ACC112 (cell line): ENCODE results near the gene EXOC3L1.

ENCODE experiments used
- H2AFZ ChIP-seq: fragments of 200-600 bp; sonication (generic); one replicate; pipeline ENCODE4 v1.6.0; 2017; ENCODE audit warnings: antibody characterized with exemption, low read length; ENCODE audit not compliant: unreplicated experiment
- H3K27ac ChIP-seq: fragments of 200-600 bp; sonication (generic); 2 replicates; pipeline ENCODE4 v1.5.1; 2014; ENCODE audit warnings: low read depth, mild to moderate bottlenecking, antibody characterized with exemption, low read length, moderate library complexity
- H3K27me3 ChIP-seq: fragments of 200-600 bp; sonication (generic); 2 replicates; pipeline ENCODE4 v1.6.1; 2014; ENCODE audit warnings: mild to moderate bottlenecking, antibody characterized with exemption, low read length, moderate library complexity, mixed read lengths; ENCODE audit not compliant: insufficient read depth
- H3K36me3 ChIP-seq: fragments of 200-600 bp; sonication (generic); 2 replicates; pipeline ENCODE4 v1.6.1; 2016; ENCODE audit warnings: mild to moderate bottlenecking, antibody characterized with exemption, low read length, moderate library complexity, mixed read lengths; ENCODE audit not compliant: insufficient read depth
- H3K4me1 ChIP-seq: fragments of 200-600 bp; sonication (generic); one replicate; pipeline ENCODE4 v1.6.1; 2016; ENCODE audit warnings: low read length, mixed read lengths; ENCODE audit not compliant: insufficient read depth, unreplicated experiment, control insufficient read depth
- H3K4me3 ChIP-seq: fragments of 200-600 bp; sonication (generic); 2 replicates; pipeline ENCODE4 v1.5.1; 2014; ENCODE audit warnings: mild to moderate bottlenecking, low read depth, low read length
- H3K79me2 ChIP-seq: fragments of 200-600 bp; sonication (generic); one replicate; pipeline ENCODE4 v1.6.0; 2016; ENCODE audit warnings: low read length; ENCODE audit not compliant: control insufficient read depth, unreplicated experiment, insufficient read depth

Gene EXOC3L1

DNA sequence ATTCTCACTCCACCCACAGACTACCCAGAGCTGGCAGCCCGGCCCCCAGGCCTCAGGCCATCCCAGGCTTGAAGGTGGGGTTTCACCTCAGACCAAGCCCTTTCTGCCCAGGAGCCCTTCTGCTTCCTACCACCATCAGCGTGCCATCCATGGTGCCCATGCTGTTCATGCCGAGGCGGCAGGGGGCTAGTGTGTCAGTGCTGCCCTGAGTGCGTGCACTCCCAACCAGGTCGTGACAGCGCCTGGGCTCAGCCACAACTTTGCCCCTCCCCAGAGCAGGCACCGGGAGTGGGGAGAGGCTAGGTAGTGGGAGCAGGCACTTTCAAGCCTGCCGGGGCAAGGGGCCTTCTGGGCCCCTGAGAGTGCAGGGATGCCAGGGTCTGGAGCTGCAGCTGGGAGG is 47.6 kb downstream of the EXOC3L1 start:
- H2AFZ ChIP-seq: no peak overlapping the region
- H3K36me3 ChIP-seq: peaks cover 24% of the 10 kb centered on the region

DNA sequence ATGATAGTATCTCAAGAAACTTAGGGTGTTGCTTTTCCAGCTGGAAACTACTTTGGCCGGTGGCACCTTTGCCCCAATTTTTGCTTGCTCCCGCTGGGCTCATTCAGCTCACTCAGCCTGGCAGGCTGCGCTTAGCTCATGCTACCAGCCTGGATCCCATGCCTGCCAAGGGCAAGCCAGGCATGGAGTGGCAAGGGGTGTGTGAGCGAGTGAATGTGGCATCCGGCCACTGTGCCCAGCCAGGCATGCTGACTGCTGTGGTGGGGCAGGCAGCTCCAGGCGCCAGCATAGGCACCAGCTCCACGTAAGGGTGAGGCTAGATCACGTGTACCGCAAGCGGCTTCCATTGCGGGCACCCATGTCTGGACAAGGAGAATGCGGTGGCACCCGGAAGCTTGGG is 48.5 kb downstream of the EXOC3L1 start:
- Histone ChIP-seq H3K27ac (no peak overlapping the region), H3K79me2 (no peaks in the 10 kb centered on the region), H3K4me3 (no peak overlapping the region), H3K4me1 (no peaks in the 10 kb centered on the region), H3K36me3 (peaks cover 23% of the 10 kb centered on the region), H3K27me3 (no peaks in the 10 kb centered on the region), H2AFZ (no peak overlapping the region)

More for the DNA sequence above, 47.6 kb downstream of the EXOC3L1 start:
- no peak overlapping the region for H3K27ac ChIP-seq
- no peaks in the 10 kb centered on the region for H3K4me1 ChIP-seq
- H3K4me3 ChIP-seq: no peak overlapping the region
- no peaks in the 10 kb centered on the region for H3K79me2 ChIP-seq
- no peaks in the 10 kb centered on the region for H3K27me3 ChIP-seq

DNA sequence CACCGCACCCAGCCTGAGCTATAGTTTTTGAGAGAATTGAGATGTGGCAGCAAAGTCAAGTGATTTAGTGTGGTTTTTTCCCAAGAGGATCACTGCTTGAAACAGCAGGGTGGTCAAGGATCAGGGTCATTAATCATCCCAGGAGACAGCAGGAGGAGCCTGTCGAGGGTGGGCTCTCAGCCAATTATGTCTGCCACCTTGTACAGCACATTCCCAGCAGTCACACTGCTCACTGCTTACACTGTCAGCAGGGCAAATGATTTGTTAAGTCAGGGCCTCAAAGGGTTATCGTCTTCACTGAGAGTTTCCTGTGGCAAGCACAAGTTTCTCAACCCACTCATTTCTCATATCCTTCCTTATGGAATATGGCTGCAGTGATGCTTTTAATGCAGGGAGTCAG is 52.3 kb downstream of the EXOC3L1 start:
- Histone ChIP-seq H3K27me3 (no peaks in the 10 kb centered on the region), H2AFZ (no peak overlapping the region), H3K4me1 (no peaks in the 10 kb centered on the region), H3K79me2 (no peaks in the 10 kb centered on the region), H3K27ac (no peak overlapping the region), H3K4me3 (no peak overlapping the region), H3K36me3 (peaks cover 32% of the 10 kb centered on the region)
